AG20443 (cell line): ENCODE measurements around the gene PTPRG.

Experiments
- DNase-seq: peaks from one replicate; pipeline ENCODE4 v3.0.0; 2012; ENCODE audit warnings: low spot score, mixed read lengths

PTPRG gene

GRCh38 chr3:61928776-61929314 lies 367.5 kb downstream of the PTPRG start:
- DNase-seq, result no peak

DNA sequence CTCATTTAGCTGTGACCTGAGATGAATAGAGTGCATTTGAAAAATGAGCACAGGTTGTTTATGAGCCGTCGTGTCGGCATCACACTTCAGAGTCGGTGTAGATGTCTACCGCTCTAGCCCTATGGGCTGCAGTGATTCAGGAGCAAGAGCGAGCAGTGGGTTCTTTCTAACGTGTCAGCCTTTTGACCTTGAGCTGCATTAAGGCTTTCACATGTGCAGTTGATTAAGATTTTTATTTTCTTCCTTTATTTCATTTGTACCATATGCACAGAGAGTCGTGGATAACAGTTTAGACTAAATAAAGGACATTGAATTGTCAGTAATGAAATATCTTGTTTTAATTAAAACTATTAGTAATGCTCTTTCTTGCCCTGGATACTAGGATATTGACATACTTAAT lies 368.2 kb downstream of the PTPRG start:
- no peak for DNase-seq

GRCh38 chr3:61932499-61932898 lies 371.1 kb downstream of the PTPRG start:
- DNase-seq, result no peak

GRCh38 chr3:61933798-61934504 lies 372.6 kb downstream of the PTPRG start:
- DNase-seq, result no peak

DNA sequence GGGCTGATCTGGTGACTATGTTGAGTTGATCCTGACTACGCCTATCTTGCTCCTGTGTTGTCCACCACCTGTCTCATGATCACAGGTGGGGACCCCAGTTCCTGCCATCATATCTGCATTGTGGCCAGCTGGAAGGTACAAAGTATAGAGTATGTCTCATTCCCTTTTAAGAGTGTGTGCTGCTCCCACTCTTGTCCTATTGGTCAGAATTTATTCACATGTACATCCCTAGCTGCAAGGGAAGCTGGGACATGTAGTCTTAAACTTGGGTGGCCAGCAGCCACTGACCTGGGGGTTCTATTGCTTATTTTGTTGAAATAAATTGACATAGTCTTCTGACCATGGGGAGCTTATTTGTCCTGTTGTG lies 373.1 kb downstream of the PTPRG start:
- DNase-seq, result no peak

DNA sequence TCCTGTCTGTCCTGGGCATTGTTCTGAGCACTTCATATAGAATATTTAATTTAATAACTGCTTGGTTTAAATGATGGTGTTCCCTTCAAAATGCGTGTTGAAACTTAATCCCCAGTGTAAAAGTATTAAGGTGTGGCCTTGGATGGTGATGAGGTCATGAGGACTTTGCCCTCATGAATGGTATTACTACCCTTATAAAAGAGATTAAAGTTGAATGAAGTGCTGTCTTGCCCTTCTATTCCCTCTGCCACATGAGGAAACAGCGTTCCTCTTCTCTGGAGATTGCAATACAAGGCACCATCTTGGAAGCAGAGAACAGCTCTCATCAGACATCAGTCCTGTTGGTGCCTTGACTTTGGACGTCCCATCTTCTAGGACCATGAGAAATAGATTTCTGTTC lies 374.4 kb downstream of the PTPRG start:
- no peak for DNase-seq

DNA sequence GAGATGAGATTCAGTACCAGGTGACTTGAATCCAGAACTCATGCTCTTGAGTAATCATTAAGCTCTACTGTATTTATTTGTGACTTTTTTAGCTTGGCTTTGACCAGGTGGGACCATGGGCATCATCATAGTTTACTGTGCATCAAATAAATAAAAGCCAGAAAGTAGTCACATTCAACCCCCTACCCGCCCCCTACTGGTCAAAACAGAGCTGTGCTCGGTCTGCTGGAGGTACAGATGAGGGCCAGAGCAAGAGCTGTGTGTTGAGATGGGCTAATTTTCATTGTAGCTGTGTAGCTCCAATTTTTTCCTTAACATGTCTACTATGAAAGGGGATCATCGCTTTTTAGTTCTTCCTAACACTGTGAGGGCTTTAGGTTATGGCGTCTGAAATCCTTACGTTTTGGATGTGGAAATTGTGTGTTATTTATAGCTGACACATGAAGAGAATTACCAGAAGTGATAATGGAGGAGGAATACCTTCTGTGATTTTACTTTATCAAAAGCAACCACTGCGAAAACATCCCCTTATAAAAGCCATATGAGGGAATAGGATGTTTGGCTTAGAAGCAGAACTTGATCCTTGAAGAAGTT lies 375.1 kb downstream of the PTPRG start:
- peak; percentile 45 for DNase-seq

DNA sequence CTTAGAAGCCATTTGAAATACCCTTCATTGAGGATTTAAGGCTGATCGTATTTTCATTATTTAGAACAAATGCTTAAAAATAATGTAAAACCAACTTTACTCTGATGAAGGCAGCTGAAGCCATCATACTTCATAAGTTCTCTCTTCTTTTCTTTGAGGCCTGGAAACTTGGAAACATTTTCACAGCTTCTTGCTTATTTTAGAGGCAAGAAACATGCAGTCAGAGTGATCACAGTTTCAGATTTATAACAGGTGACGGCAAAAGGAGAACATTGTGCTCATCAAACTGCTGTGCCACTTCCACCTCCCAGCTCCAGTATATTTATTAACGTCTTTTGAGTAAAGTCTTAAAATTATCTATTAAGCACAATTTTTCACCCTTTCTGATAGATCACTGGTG lies 376.1 kb downstream of the PTPRG start:
- no peak for DNase-seq

- no peak for DNase-seq
Measured at GRCh38 chr3:61938878-61939549, 377.6 kb downstream of the PTPRG start.

GRCh38 chr3:61940236-61940635 lies 378.9 kb downstream of the PTPRG start:
- no peak for DNase-seq

DNA sequence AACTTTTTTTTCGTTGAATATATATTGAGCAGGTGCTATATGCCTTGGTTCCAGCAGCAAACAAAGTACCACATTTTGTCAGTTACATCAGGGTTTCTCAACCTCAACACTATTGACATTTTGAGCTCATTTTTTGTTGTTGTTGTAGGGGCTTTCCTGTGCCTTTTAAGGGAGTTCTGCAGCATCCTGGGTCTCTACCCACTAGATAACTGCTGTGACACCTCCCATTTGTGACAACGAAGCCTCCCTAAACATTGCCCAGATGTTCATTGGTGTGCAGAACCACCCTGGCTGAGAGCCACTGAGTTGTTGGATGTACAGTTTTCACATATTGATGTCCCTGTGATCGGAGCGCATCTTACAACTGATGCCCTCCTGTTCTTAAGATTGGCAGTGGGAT lies 382.6 kb downstream of the PTPRG start:
- no peak for DNase-seq

DNA sequence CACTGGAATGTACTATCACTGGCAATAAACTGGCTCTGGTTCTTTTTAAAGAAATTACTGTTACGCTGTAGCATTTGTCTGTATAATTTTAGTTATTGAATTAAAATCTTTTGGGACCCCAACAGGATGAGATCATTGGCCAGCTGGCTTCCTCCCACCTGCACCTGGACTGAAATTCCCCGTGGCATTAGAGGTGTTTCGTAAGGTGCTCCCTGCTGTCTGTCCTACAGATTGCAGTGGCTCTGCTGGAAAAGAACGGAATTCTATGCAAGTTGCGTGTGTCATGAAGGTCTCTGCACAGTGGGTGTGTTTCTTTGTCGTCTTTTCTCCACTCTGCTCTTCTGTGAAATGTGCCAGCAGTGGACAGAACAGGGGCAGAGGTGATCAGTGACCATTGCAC lies 383.4 kb downstream of the PTPRG start:
- DNase-seq, result no peak

DNA sequence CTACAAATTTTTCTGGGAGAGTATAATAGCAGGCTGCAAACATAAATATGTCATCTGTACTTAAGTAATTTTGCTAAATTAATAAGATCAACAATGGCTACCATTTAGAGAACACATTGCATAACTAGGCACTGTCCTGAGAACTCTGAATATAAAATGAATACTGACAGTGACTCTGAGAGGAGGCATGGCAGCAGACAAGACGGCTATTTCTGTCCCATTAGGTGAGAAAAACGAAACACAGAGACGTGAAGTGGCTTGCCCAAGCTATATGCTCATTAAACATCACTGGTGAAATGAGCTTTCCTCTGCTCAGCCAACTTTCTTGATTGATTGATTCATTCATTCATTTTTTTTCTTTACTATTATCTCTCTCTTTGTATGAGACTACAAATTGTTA lies 384.3 kb downstream of the PTPRG start:
- DNase-seq, result no peak

- DNase-seq, result no peak
Measured at GRCh38 chr3:61946570-61947324, 385.4 kb downstream of the PTPRG start.

- DNase-seq, result no peak
Measured at GRCh38 chr3:61947456-61947855, 386.1 kb downstream of the PTPRG start.

- no peak for DNase-seq
Measured at GRCh38 chr3:61948699-61949305, 387.4 kb downstream of the PTPRG start.

GRCh38 chr3:61954097-61954540 lies 392.7 kb downstream of the PTPRG start:
- peak; percentile 53 for DNase-seq

DNA sequence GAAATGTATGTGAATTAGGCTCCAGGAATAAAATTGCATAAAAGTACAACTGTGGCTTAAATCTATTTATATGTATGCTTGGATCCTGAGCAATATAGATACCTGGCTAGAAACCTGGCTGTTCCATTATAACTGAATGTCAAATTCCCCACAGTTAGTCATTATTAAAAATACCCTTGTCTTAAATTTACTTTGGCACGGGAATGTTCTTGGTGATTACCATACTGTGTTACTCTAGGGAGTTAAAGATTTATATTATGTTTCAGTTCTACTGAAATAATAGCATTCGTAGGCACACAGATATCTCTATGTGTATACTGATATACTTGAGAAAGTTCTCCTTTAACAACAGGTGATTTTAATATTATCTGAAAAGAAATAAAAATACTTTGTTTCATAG lies 394.1 kb downstream of the PTPRG start:
- no peak for DNase-seq

GRCh38 chr3:61956236-61956635 lies 394.9 kb downstream of the PTPRG start:
- DNase-seq, result peak; percentile 65

DNA sequence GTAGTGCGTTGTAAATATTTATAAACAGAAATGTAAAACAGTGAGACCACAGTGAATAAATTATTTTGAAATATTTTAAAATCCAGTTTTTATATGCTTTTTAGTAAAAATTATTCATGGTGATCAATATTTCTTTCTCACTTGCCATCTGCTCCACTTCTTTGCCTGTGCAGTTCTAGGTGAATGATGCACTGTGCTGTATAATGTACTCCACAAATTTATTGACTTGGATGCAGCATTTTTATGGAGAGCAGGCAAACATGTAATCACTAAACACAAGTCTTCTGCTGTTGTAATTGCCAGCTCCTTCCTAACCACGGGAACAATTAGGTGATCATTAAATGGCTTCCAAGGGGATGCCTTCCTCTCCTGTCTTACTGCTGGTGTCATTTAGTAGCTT lies 395.9 kb downstream of the PTPRG start:
- DNase-seq, result no peak

GRCh38 chr3:61960976-61961375 lies 399.6 kb downstream of the PTPRG start:
- no peak for DNase-seq

DNA sequence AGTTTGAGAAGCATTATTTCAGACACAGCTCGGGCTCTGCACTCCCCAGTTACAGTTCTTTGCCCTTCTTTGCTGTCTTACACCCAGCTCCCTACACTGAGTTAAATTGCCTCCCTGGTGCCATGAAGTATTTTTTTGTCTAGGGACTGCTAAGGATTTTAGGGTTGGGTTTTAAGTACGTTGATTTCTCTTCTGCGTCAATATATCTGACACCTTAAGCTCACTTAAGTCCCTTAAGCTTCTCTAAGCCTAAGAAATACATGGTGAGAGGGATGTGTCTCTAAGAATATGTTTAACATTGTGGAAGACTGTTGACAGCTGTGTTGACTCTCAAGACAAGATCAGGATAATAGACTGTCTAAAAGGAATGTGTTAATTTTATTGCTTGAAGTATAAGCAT lies 400.5 kb downstream of the PTPRG start:
- no peak for DNase-seq
